ENCODE data around the gene ADGRD2.

GRCh38 chr9:124511426-124511840 is 61.2 kb downstream of the ADGRD2 start:
- TF ChIP-seq SP1 (IDR thresholded peaks at IDR 0.05) (no peak), ELF4 (IDR thresholded peaks at IDR 0.05) (no peak), ARNT (IDR thresholded peaks at IDR 0.05) (no peak)
